NCI-H526 (cell line): ENCODE data around the gene ZP1.
A peak's percentile ranks its signal among the peaks of the same experiment; 100 is the strongest.
"Not testable (repeated sequence)": the region's sequence is repeated elsewhere in the genome, so short reads cannot be mapped to it uniquely, and the experiment has no call there.

ENCODE experiments used
- DNase-seq, 2 experiments: peaks; one replicate each; lab custom pipeline; 2025; lab: John Stamatoyannopoulos, UW

Gene ZP1

DNA sequence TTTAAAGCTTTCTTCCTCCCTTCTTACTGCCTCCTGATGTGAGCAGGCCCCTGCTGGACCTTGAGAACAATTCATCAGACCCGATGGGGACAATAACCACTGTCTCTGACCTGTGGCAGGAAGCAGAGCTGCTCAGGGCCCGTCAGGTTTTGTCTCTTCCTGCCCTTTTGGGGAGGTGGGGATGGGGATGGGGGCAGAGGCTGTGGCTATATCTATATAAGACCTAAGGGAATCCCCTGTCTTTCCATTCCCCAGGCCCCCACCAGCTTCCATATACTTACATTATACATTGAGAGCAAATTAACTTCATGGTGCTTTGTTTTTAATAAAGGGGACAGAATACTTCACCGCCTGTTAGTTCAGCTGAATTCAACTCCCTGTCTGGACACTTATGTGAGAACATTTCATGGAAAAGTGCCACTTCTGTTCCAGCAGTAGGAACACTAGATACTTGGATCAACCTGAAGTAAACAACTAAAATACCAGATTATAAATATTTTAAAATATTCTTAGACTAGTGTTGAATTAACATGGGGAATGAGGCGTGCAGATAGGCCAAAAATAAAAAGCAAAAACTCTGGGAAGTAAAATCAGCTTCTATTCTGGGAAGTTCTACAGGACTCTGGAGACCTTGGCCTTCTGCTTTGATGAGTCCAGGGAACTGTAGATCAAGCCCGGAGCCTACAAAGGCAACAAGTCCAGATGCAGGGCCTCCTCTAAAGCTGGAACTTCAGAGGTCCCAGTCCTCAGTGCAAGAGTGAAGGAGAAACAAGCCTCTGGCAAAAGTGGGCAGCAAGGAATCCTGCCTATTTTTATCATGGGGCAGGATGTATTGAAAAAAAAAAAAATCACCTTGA, 11.1 kb downstream of the ZP1 start:
- DNase-seq = no peak

DNA sequence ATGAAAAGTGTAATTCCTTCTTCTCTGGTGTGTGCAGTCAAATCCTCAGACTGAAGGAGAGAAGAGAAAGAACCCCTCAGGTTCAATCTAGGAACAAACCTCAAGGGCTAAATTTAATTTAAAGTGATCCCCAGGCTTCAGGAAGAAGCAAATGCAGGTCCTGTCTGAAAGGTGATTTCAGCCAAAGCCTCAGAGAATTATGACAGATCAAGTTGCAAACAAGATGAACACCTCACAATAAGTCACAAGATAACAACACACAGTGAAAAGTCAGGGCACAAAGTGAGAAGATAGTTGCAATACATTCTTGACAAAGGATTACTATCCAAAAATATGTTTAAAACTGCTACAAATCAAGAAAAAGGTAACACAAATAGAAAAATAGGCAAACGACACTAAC, 11.8 kb downstream of the ZP1 start:
- no peak for DNase-seq

DNA sequence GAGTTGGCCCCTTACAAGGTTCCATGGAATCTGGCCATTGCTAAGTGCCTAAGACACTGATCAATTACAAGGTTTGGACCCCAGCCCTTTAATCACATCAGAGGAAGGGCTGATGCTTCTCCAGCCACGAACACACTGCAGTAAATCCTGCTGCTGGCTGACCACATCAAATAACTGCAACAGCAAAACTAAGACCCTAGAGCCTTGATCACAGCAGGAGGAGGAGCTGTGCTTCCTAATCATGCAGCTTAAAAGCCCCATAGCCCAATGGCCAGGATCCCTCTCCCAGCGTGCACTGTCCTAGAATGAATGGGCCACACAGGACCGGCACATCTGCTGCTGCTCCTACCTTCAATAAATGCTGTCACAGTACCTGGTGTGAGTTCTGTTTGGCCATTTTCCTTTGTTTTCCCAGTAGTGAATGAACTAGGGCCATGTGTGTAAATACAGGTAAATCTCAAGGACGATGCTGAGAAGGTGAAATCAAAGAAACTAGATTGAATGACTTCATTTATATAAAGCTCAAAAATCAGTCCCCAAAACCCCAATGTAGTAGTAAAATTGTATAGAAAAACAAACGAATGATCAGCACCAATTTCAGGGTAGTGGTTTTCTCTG, 12.7 kb downstream of the ZP1 start:
- DNase-seq = no peak

DNA sequence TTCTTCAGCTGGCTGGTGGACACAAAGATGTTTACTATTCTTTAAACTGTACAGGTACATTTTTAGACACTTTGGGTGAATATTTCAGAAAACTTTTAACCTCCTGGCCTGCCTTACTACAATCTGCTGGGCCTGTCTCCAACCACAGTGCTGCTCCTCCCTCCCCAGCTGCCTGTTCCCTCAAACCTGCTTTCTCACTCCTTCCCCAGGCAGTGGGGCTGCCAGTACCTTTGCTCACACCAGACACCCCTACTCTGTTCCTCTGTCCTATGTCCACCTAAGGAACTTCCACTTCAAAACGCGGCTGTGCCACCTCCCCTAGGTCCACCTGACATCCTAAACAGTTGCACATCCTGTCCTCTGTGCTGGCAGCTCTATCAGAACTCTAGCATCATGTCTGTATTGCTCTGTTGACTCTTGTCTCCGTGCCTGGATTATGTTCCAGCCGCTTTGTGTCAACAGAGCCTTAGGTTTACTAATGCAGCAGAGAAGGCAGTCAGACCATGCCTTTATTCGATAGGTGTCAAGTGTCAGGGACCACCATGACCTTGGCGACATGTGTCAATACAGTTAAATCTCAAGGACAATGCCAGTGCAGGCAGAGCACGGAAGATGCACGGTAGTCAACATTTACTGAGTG, 13.4 kb downstream of the ZP1 start:
- no peak for DNase-seq

DNA sequence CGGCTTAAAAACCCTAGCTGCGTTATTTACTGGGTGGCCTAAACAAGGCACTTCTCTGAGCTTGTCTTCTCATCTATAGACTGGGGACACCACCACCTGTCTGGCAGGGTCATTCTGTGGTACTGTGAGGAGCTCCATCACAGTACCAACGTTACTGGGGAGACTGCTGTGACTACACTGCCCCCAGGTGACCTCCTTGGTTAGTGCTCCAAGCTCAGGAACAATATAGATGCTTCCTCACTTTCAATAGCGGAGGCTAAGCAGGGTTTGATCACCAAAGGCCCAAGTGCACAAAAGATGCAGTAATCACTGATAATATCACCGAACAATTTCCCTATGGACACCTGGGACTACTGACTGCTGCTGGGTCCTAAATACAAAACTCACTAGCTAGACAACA, 20.2 kb downstream of the ZP1 start:
- peak; percentile 39 to 62 for DNase-seq

DNA sequence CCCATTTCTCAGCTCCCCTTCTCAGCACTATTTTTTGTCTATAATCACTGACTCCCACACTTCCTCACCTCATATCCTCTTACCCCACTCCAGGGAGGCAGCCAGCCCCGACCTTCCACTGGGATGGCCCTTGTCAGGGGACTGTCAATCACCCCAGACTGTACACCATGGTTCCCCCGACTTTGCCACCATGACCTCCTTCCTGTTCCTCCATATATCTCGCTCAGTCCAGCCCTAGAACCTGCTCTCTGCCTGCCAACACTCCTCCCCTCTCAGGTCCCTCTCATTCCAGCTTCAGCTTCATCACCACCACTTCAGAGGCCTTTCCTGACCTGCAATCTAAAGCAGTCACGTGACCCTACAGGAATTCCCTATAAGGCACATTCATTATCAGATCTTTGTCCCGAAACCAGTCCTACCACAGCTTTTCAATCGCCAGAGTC, 22.5 kb downstream of the ZP1 start:
- no peak for DNase-seq

DNA sequence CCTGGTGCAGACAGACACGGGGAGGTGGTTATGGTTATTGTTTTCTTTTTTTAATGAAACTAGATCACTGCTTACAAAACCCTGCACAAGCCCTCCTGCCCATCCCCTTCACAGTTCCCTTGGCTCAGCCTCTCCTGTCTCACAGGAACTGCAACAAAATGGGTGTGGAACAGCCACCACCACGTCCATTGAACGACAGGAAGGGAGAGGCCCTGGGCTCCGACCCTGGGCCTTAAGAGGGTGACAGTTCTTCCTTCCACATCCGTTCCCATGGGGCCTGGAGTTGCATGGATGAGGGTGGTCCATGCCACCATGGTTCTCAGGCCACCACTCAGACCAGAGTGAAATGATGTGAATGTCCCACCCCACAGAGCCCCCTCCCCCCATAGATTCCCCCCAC, 23.4 kb downstream of the ZP1 start:
- no peak for DNase-seq

DNA sequence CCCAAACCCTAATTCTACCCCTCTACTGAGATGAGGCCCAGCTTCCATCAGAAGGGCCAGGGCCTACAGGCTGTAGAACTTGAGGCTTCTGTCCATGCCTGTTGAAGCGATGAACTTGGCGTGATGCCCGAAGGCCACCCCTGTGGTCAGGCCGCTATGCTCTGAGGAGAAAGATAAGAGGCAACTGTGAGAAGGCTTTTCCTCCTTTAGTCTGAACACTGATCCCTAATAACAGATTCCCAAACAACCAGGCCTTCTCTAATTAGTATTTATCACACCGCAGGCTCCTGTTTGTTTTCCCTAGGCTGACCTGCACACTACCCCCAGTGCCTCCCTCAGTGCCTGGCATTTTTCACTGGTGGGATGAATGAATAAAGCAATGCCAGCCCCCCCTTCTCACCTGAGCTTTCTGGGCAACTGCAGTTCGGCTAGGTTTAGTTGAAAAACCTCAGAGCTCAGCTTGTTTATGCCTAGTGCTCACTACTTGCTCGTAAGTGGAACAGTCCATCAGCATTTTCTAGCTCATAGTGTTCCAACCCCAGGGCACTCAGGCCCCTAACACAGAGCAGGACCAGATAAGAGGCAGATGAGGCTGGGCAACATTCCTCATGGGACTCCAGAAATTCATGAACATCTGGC, 23.9 kb downstream of the ZP1 start:
- no peak for DNase-seq

DNA sequence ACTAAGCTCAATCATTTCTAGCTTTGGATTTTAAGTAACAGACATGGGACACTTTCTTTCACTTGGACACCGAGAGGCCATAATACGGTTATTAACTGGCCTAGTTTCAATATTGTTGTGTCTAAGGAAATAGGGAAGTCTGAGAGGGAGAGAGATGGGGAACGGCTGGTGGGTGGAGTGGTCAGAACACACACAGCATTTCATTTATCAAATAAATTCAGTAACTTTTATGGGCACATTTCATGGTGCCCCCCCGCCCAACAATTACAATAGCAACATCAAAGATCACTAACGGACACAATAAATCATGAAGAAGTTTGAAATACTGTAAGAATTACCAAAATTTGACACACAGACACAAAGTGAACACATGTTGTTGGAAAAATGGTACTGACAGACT, 28.3 kb downstream of the ZP1 start:
- no peak for DNase-seq

DNA sequence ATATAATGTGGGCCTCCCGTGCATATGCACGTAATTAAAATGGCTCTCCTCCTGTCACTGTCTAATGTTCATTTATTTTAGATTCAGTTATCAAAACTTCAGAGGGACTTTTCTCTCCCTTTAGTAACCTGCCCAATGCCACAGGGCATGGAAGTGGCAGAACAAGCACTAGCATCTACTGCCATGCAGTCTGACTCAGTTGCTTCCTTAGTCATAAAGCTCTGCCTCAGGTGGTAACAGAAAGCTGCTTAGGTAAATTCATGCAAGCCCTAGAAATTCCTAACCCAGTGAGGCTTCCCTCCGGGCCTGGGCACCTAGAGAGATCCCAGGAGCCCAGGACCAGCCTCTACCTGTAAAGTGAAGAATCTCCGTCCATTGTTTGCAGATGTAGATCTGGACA, 30.2 kb downstream of the ZP1 start:
- no peak for DNase-seq

DNA sequence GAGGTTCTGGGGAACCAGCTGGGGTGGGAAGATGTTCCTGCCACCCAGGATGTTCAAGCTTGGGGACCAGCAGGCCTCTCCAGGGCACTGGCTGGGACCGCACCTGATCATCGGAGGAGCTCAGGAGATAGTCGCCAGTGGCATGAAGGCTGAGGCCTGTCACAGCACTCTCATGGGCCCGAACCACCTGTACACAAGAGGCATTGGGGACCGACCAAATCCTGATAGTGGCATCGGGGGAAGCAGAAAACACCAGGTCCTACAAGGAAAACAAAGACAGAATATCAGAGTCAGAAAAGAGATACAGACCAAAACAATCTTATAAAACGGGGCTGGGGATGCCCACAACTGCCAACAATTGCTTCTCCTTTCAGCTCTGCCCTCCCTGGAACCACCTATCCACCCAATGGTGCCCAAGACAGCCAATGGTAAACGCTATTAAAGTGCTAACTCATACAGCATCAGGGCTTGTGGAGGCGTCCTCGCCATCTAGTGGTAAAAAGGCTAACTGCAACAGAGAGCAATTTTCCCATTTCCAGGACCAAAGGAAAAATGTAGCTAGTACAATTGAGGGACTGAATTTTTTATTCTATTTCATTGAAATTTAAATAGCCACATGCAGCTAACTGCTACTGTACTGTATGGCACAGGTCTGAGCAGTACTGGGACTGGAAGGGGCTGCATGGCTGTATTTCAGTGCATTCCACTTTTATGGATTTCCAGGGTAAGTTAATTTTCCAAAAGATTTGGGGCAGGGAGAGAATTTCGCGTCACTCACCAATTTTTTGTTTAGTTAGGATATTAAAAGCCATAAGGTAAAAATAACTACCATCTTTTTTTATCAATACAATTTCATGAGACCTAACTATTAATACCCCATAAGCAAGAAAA, 31.9 kb downstream of the ZP1 start:
- peak; percentile 20 to 75 for DNase-seq

DNA sequence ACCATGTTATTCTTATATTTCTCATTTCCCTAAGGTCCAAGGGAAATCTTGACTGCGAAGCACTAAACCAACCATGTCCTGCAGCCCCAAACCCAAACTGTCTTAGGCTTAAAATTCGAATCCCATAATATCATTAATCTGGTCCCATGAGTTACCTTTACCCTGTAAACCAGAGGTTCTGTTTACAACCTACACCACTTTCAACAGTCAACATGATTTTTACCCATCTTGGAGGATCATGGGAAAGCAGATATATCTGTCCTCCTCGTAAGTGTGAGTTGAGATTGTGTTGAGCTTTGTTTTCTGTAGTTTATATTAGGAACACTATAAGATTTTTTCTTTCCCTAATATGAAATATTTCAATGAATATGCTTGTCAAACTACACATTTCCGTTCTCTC, 32.6 kb downstream of the ZP1 start:
- DNase-seq = no peak

DNA sequence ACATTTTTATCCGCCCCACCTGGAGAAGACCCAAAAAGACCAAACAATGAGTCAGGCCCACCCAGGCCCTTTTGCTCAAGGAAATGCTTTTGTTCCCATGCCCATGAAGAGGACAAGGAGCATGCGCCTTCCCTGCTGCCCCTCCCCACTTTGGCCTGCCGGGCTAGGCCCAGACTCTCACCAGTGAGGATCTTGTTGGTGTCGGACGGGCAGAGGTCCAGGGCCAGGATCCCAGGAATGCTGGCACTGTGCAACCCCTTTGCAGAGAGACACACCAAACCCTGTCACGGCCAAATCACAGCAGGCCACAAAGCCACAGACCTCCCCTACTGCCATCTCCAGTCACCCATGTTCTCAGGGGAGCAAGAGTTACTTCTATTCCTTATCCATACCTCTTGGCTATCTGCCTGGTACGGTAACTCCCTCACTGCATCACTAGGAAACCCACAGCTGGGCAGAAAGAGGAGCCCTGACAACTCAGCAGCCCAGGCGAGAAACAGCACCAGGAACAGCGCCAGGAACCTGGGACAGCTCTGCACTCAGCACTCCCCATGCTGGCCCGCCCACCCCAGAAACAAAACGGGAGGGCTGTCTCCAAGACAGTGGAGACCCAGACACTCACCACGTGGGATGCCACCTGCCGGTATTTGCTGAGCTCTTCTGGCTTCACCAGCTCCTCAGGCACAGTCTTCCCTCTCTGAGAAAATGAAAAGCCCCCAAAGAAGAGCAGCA, 33.5 kb downstream of the ZP1 start:
- DNase-seq = no peak

DNA sequence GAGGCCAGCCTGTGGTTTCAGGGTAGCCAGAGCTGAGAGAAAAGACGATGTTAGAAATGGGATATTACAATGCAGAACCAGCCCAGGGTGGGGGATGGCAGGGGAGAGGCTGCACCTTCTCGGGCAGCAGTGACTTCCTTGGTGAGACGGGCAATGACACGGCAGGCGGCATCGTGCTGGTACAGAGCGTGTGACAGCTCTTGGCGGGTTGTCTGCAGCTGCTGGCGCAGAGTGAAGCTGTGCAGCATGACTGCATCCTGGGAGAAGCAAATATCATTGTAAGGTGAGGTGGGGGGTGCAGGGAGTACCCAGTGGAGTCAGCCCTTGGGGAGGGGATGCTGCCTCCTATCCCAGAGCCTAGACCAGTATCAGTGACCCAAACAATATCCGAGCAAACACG, 35.3 kb downstream of the ZP1 start:
- no peak for DNase-seq

DNA sequence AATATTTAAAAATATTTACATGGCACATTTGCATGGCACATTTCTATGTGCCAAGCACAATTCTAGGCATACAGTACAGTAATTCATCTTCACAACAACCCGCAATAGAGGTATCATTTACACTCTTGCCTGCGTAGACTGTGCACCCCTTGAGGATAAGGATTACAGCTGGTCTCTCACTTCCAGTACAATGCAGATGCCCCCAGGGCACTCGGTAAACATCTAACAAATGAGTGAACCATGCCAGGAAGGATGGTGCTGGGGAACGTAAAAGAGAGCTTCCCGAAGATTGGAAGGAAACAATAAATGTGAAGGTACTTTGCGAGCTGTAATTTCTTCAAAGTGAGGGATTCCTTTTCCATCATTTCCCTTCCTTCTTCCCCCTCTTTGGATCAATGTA, 37.7 kb downstream of the ZP1 start:
- DNase-seq = peak; percentile 27 to 51

DNA sequence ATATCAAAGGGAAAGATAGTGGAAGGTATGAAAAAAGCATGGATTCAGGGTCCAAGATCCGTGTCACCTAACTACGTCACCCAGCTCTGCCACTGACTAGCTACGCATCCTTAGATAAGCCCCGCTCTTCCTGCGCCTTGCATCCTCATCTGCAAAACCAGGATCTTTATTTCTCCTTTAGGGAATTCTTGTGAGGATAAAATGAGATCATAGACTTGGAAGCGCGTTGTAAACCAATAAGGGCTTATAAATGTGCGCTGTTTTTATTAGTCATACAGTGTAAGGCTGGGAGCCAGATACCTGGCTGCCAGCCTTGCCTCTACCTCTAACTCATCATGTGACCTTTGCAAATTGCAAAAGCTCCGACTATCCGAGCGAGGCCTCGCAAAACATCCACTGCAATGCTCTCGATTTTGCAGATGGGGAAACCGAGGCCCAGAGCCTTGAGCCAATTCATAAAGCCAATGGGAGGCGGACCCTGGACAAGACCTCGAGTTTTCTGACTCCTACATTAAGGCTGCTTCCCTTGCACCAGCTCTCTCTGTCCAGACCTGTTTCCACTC, 38.3 kb downstream of the ZP1 start:
- peak in 1 of 2 experiments; percentile 55 for DNase-seq

DNA sequence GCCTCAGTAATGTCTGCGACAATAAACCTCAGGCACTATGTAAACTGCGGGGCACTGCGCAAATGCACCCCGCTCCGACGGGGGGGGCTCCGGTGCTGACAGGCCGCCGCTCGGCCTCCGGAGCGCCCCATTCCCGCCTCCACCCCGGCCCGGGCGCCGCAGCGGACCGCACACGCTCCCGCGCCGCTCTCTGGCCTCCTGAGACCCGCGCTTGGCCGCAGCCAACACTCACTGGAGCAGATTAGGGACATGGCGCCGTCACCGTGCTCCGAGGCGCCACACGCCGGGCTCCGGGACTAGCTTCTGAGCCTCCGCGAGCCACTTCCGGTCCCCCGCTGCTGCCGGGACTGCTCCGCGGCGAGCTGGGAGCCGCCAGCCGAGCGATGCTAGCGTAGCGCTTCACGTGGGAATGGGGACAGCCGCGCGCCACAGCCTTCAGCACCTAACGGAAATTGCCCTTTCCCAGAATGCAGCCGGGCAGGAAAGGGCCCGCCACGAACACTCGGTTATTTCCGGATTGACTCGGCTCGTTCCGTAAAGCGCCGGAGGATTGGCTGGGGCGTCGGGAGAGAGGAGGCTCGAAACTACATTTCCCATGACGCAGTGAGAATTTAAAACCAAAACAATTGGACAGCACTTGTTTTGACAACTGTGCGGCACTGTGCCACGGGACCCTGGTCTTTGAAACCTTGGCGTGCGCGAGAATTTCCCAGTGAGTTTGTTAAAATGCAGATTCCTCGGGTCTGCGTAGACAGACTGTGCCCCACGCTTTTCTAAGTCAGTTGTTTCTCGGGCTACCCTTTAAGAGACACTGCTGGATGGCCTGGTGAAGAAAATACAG, 39.0 kb downstream of the ZP1 start, which contains the start of gene PRPF19:
Gene PRPF19 (minus strand): TSS at position 454 of the 841 bp plus-strand sequence. CDS start 203 bp downstream, at position 251.
- peak; percentile 96 to 98 for DNase-seq

DNA sequence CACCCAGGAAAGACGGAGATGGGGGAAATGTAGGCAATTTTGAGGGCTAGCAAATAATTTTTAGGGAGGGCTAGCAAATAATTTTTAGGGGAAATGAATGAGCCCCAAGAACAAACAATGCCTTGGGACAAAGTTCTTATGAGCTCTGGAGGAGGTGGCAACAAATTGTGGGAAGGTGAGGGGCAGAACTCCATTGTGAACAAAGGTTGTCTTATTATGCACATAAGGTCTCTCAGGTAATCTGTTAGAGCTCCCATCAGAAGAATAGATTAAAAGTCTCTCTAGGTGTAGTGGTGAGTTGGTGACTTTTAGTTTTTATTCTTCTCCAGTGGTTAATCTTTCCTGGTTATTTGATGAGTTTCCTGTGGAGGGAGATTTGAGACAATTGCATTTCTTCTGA, 41.5 kb downstream of the ZP1 start:
- DNase-seq = no peak

DNA sequence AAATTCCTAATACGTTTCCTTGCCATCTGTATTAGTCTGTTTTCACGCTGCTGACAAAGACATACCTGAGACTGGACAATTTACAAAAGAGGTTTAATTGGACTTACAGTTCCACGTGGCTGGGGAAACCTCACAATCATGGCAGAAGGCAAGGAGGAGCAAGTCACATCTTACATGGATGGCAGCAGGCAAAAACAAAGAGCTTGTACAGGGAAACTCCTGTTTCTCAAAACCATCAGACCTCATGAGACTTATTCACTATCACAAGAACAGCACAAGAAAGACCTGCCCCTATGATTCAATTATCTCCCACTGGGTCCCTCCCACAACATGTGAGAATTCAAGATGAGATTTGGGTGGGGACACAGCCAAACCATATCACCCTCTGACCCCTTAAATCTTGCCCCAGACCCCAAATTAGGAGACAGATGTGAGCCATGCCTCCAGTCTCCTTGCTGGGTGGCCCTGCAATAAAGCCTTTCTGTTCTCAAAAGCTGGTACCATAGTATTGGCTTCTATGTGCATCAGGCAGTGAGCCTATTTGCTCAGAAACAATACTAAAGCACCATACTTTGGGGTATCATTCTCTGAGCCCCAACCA, 42.4 kb downstream of the ZP1 start:
- not testable (repeated sequence) for DNase-seq
